ENCODE measurements around the gene MARCHF2.
"Not testable (repeated sequence)": the region's sequence is repeated elsewhere in the genome, so short reads cannot be mapped to it uniquely, and the experiment has no call there.

Gene MARCHF2

GRCh38 chr19:8404391-8405151 is 8.5 kb upstream of the MARCHF2 start:
- Histone ChIP-seq H3K27ac (no peak overlapping the region), H3K36me3 (replicated peaks) (peaks cover 33% of the 10 kb centered on the region), H3K4me3 (ENCODE audit: low read depth, low read length) (no peak overlapping the region), H3K27me3 (replicated peaks) (no peaks in the 10 kb centered on the region)
- TF ChIP-seq CTCF (IDR thresholded peaks at IDR 0.05; ENCODE audit: low read depth, low read length, missing control alignments): no peak
- DNase-seq: no peak
- in situ Hi-C loops (cut with HindIII; ENCODE audit: low pct_ligation_motif_present, low sequenced_read_pairs): no loop called here

- in situ Hi-C loops (cut with HindIII; ENCODE audit: low pct_ligation_motif_present, low sequenced_read_pairs); H3K27me3 ChIP-seq (replicated peaks); H3K36me3 ChIP-seq (replicated peaks); DNase-seq; H3K27ac ChIP-seq; H3K4me3 ChIP-seq (ENCODE audit: low read depth, low read length): not testable (repeated sequence)
Measured at GRCh38 chr19:8410718-8411117, 2.4 kb upstream of the MARCHF2 start.

GRCh38 chr19:8413629-8413995 is 507 bp downstream of the MARCHF2 start:
- H3K4me3 ChIP-seq (ENCODE audit: low read depth, low read length): peak overlapping the region; percentile 65
- no peak for TF ChIP-seq CTCF (IDR thresholded peaks at IDR 0.05; ENCODE audit: low read depth, low read length, missing control alignments)
- no peak overlapping the region for H3K27ac ChIP-seq
- in situ Hi-C loops (cut with HindIII; ENCODE audit: low pct_ligation_motif_present, low sequenced_read_pairs): no loop called here
- no peaks in the 10 kb centered on the region for H3K36me3 ChIP-seq (replicated peaks)
- H3K27me3 ChIP-seq (replicated peaks): no peaks in the 10 kb centered on the region
- DNase-seq: no peak

DNA sequence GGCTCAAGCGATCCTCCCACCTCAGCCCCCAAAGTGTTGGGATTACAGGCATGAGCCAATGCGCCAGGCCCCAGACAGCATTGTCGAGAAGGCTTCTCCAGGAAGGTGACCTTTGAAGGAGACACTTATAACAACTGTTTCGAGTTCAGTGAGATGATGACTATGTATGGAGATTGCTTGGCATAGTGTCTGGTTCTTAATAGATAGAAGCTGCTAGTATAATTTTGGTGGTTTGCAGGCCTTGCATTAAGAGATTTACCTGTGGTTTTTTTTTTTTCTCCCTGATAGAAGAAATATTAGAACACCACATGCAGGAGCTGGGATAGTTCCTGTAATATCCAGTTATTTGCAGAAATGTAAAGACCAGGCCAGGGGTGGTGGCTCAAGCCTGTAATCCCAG is 3.7 kb downstream of the MARCHF2 start:
- no peaks in the 10 kb centered on the region for H3K36me3 ChIP-seq (replicated peaks)
- in situ Hi-C loops (cut with HindIII; ENCODE audit: low pct_ligation_motif_present, low sequenced_read_pairs): no loop called here

DNA sequence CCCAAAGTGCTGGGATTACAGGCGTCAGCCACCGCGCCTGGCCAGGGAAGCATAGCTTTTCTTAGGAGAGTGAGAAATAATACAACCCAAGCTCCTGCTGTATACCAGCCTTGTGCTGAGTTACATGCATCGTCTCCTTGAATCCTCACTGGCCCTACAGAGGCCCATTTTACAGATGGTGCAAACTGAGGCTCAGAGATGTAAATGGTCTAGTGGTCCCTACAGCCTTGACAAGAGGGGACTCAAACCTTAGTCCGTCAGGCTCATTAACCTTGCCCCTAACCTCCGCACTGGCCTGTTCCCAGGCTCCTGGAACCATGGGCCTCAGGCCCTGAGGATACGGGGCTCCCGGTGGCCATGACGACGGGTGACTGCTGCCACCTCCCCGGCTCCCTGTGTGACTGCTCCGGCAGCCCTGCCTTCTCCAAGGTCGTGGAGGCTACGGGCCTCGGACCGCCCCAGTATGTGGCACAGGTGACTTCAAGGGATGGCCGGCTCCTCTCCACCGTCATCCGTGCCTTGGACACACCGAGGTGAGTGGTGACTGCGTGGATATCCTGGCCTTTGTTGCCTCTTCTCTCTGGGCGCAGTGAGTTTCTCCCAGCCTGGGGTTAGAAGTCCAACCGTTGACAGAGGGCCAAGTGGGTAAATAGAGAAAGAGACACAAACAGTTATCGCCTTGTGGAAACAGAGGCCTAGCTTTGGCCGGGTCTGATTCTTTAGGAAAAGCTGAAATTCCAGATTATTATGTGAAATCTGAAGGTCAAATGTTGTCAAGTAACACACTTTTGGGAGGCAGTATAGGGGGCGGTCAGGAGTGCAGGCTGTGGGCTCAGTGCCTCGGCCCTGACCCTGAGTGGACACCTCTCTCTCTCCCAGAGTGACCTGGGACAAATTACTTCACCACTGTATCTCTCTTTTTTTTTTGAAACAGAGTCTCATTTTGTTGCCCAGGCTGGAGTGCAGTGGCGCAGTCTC is 8.7 kb downstream of the MARCHF2 start:
- no peaks in the 10 kb centered on the region for H3K36me3 ChIP-seq (replicated peaks)
- no peak overlapping the region for H3K4me3 ChIP-seq (ENCODE audit: low read depth, low read length)
- no peak for TF ChIP-seq CTCF (IDR thresholded peaks at IDR 0.05; ENCODE audit: low read depth, low read length, missing control alignments)
- in situ Hi-C loops (cut with HindIII; ENCODE audit: low pct_ligation_motif_present, low sequenced_read_pairs): no loop called here
- no peak overlapping the region for H3K27ac ChIP-seq
- no peaks in the 10 kb centered on the region for H3K27me3 ChIP-seq (replicated peaks)
- no peak for DNase-seq

More for the DNA sequence above, 3.7 kb downstream of the MARCHF2 start:
- no peak for DNase-seq
- no peak overlapping the region for H3K4me3 ChIP-seq (ENCODE audit: low read depth, low read length)
- H3K27me3 ChIP-seq (replicated peaks): no peaks in the 10 kb centered on the region
- no peak overlapping the region for H3K27ac ChIP-seq
- TF ChIP-seq CTCF (IDR thresholded peaks at IDR 0.05; ENCODE audit: low read depth, low read length, missing control alignments): no peak

DNA sequence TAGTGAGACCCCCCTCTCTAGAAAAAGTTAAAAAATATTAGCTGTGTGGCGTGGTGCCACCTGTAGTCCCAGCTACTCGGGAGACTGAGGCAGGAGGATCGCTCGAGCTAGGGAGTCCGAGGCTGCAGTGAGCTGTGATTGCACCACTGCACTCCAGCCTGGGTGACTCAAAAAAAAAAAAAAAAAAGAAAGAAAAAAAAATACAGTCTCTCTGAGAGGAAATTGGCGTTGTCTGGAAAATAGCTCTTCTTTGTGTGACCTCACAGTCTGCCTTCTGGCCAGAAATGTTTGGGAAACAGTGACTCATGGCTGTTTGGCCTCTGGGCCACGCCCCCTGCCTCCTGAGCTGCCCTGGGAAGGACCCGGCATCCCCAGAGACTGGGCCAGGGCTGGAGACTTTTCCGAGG is 10.7 kb downstream of the MARCHF2 start:
- H3K4me3 ChIP-seq (ENCODE audit: low read depth, low read length): no peak overlapping the region
- DNase-seq: peak; percentile 97
- no peak for TF ChIP-seq CTCF (IDR thresholded peaks at IDR 0.05; ENCODE audit: low read depth, low read length, missing control alignments)
- in situ Hi-C loops (cut with HindIII; ENCODE audit: low pct_ligation_motif_present, low sequenced_read_pairs): no loop called here
- peak overlapping the region; percentile 77 for H3K27ac ChIP-seq
- H3K27me3 ChIP-seq (replicated peaks): no peaks in the 10 kb centered on the region
- H3K36me3 ChIP-seq (replicated peaks): no peaks in the 10 kb centered on the region

DNA sequence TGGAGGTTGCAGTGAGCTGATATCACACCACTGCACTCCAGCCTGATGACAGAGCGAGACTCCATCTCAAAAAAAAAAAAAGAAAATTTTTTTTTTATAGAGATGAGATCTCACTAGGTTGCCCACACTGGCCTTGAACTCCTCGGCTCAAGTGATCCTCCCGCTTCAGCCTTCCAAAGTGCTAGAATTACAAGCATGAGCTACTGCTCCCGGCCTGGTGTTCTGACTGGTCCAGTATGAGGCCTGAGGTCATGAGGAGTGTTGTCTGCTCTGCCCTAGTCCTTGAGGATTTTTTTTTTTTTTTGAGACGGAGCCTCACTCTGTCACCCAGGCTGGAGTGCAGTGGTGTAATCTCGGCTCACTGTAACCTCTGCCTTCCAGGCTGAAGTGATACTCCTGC is 12.2 kb downstream of the MARCHF2 start:
- H3K36me3 ChIP-seq (replicated peaks); H3K27me3 ChIP-seq (replicated peaks); H3K4me3 ChIP-seq (ENCODE audit: low read depth, low read length); in situ Hi-C loops (cut with HindIII; ENCODE audit: low pct_ligation_motif_present, low sequenced_read_pairs); DNase-seq; H3K27ac ChIP-seq: not testable (repeated sequence)
